Occipital lobe (tissue), 2 donors: Measurements from ENCODE around the gene PCDH17. TPM values are rescaled to one million over a fixed set of nuclear protein-coding genes. Genes with fewer than 3 reads are reported as not detected.

ENCODE experiments used
- DNase-seq: peaks from one replicate; lab custom pipeline; 2025; lab: John Stamatoyannopoulos, UW
- total RNA-seq: library from RNA; depleted of rRNA; stranded (reverse); fragments of >200 nt; gene quantifications from one replicate; pipeline ENCODE4 v1.2.3, GENCODE V29; 2014

PCDH17 gene
- total RNA-seq, 1 donor from 2014 or later = 21.1 TPM

GRCh38 chr13:57636816-57637215, 5.3 kb downstream of the PCDH17 start:
- no peak for DNase-seq

- no peak for DNase-seq
These were observed 6.0 kb downstream of the PCDH17 start for GRCh38 chr13:57637515-57637914.

DNA sequence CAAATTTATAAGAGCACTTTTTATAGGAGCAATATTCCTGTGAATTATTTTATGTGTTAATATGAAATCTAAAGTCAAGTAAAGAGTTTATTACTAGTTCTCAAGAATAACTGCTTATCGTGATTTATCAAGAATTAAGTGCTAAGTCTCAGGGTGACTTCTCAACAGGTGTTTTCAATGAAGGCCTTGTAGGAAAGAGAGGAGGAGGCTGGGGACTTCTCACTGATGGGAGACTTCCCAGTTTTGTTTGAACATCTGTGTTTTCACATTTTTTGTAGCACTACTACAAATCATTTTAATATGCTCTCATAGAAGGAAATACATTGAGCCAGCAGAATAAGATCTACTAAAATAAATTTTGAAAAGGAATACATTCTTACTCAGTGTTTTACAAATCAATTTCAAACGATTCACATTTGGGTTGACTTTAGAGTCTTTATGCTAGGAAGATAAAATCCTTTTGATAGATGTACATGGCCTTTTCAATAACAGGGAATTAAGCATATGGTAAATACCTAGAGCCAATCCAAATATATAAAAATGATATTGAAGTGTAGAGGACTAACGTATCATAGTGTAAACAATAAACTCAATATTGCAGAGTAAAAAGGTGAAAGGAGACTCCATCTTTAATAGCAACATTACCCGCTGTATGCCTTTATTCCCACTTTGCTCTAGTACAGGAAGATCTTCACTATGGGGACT, 6.8 kb downstream of the PCDH17 start:
- DNase-seq = no peak

DNA sequence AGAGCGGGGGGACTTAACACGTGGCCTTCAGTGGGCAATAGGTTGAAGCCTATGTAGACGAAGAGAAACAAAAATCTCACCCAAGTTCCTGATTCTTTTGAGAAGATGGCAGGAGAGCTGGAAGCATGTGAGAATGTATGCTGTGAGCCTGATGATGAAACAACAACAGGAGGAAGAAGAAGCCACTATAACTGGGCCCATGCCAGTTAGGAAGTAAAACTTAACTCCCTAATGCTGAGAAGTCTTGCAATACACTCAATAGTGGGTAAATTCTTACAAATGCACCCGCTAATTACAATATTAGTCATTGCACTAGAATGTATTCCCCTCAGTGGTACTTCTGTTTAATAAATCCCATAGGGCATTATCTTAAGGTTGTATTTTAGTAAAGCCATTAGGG, 9.1 kb downstream of the PCDH17 start:
- no peak for DNase-seq

- no peak for DNase-seq
These were observed 9.5 kb downstream of the PCDH17 start for GRCh38 chr13:57641051-57641450.

- DNase-seq = no peak
These were observed 12.6 kb downstream of the PCDH17 start for GRCh38 chr13:57644106-57644505.

DNA sequence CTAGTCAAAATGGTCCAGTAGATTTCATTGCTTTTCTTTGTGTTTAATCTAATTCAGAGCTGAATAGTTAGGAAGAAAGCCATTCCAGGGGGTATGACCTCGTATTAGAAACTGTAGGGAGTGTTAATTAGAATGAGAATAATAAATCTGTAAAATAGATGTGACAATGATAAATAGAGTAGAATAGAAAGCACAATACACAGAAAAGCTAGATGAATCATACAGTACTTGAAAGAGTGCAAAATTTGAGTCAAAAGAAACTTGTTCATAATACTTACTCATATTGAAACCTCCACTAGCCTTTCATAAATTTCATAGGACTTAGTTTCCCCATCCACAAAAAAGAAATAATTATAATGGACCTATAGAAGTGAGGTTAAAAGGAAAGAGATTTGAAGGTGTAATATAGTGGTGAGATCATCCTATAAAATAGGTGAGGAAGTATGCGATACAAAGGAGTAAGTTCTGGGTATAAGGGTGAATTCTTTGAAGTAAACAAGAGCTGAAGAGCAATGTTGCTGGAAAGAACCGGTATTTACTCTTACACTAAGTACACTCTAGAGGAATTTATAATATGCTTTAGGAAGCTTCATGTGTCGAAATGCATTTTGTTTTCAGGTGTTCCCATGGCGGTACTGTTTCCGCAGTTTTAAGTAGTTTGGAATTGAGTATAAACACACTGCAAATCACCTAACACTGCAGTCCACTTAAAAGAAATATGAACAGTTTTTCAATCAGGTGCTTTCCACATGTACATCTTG, 21.9 kb downstream of the PCDH17 start:
- DNase-seq = no peak

DNA sequence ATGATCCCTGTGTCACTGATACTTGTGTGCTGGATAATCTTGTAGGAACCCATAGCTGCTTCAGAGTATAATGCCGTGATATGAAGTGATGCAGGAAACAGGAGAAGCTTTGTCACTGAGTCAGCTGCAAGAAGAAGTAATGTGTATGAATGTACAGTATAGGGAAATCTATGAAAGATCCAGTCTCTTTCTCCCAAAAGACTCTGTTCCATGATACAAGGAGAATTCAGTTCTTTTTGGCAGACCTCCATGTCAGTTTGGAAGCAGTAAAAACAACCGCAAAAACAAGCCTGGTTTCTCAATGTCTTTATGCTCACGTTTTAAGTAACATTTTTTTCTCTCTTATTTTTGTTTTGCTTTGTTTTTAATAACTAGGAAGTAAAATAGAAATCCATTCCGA, 33.9 kb downstream of the PCDH17 start:
- no peak for DNase-seq

DNA sequence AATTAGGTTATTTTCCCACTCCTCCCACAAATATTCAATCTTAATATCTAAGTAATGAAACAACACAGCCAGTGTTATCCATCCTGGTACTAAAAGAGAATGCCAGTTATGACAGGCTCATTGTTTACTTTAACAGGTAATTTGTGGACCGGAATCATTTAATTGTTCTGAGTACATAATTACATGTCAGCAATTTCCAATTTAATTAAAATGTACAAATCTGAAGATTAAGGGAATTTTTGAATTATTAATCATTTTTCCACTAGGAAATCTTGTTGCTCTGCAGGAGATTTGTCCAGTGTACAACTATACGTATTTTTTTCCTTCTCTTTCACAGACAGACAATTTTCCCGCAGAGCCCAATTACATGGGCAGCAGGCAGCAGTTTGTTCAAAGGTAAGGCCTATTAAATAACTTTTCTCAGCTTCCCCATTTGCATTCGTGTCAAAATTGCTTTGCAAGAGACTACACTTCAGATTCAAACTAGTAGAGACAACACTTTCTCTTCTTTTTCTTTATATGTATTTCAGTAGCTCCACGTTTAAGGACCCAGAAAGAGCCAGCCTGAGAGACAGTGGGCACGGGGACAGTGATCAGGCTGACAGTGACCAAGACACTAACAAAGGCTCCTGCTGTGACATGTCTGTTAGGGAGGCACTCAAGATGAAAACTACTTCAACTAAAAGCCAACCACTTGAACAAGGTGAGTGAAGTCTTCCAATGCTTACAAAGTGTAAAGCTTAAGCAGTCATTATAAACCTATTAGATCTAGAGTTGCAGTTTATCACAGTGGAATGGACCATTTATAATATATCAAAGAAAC, 34.8 kb downstream of the PCDH17 start:
- no peak for DNase-seq

- no peak for DNase-seq
These were observed 40.6 kb downstream of the PCDH17 start for GRCh38 chr13:57672168-57672567.

GRCh38 chr13:57673197-57673596, 41.7 kb downstream of the PCDH17 start:
- no peak for DNase-seq

GRCh38 chr13:57675526-57675925, 44.0 kb downstream of the PCDH17 start:
- no peak for DNase-seq

DNA sequence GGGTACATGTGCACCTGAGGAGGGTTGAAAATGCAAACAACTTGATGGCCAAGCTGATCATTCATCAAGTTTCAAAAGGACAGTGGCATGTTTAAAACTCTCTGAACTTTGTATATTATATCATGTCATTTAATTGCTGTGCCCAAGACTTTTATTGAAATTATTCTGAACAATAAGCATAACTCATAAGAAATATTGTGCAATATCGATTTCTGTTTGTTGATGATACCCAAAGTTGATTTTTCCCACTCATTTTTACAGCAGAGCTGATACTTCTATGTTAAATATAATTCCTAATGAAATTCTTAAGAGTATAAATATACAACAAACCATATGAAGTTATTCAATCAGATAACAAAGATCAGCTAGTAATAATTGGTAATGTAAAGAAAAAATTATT, 49.1 kb downstream of the PCDH17 start:
- DNase-seq = no peak

GRCh38 chr13:57682128-57682716, 50.7 kb downstream of the PCDH17 start:
- no peak for DNase-seq

DNA sequence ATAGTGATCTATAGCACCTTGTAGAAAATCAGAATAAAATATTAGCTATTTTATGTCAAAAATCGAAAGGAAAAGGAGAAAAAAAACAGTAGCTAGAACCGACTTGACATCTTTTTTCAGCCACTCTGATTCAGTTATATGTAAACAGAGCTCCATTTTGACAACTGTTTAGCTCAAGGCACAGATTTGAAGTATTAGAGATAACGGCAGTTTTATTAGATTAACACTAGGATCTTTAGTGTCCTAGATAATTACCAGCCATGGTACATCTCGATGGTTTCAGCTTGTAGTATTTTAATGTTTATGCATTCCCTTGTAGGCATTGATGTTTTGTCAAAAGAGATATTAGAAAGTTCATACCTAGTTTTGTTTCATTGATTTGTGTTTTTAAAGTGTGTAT, 67.3 kb downstream of the PCDH17 start:
- DNase-seq = no peak

GRCh38 chr13:57704031-57704430, 72.5 kb downstream of the PCDH17 start:
- no peak for DNase-seq

DNA sequence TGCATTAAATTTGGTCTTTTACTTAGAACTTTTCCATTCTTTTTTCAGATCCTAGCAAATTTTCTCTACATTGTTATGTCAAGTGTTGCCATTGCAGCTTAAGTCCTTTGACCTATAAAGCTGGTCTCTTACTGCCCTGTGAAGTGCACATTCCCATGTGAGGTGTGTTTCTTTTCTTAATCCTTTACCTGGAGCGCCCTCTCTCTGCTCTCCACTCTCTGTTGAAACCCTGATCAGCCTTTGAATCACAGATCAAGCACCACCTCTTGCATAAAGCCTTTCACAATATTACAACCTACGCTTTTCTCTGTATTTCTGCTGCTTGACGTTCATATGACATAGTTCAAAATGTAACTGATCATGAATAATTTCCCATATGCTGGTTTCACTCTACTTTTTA, 84.8 kb downstream of the PCDH17 start:
- DNase-seq = no peak

- no peak for DNase-seq
These were observed 93.1 kb downstream of the PCDH17 start for GRCh38 chr13:57724486-57725272.

DNA sequence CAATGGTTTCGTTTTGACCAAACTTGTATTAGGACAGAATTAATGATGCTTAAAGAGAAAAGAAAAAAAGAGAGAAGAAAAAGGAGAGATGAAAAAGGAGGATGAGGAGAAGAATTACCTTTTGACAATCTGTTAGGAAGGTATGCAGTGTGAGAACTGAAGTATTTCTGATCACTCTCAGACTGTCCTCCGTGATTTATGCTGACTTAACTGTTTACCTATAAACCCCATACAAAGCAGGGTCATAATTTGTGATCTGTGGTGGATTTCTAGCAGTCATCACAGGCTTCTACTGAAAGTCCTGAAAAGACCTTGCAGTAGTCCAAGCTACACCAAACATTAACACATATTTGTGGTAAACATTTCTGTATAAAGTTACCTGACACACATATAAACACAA, 93.9 kb downstream of the PCDH17 start:
- no peak for DNase-seq

- DNase-seq = no peak
These were observed 95.4 kb downstream of the PCDH17 start for GRCh38 chr13:57726981-57727380.

- no peak for DNase-seq
These were observed 102.8 kb downstream of the PCDH17 start for GRCh38 chr13:57734306-57734705.
